Measurements from ENCODE around the gene MYH10.

Gene MYH10

DNA sequence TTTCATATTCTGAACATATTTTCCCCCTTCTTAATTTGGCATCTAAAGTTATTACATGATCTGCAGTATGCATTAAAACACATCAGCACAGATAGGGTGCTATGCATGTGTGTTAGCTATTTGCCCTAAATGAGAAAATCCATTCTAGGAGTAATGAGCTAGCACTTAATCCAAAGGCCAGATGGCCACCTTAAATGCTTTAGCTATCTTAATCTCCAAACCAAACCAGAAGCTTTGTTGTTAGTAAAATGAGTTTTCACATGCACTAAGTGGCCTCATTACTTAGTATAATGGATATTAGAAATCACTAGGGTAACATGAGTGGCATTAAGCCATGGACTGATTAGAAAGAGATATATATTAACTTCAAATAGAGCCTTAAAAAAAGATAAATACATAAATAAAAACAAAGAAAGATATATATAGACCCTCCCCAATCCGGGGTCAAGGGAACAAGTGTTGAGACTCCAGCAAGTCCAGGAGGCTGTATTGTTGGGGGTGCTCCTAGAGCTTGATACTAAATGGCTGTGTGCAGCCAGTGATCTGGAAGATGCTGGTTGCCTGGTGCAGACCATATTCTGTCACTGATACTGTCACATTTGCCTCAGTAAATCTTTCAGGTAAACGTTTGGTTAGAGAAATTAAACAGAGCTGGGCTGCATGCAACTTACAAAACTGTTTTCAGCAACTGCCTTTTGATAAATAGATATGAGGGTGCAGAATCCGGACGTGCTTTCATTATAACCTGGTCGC lies 67.3 kb downstream of the MYH10 start:
- Histone ChIP-seq H3K27me3 (replicated peaks in 2 of 5; ENCODE audit: control insufficient read depth in 4 of 5, insufficient read depth in 5 of 5, low read length in 4 of 5) (no peaks in the 10 kb centered on the region), H3K4me1 (ENCODE audit: control extremely low read depth in 1 of 4, control insufficient read depth in 4 of 4, insufficient read depth in 4 of 4, low read length in 3 of 4) (no peaks in the 10 kb centered on the region), H3K9me3 (ENCODE audit: control extremely low read depth in 1 of 5, control insufficient read depth in 4 of 5, insufficient read depth in 2 of 5, low read depth in 1 of 5, low read length in 4 of 5) (no peaks in the 10 kb centered on the region), H3K27ac (ENCODE audit: insufficient read depth in 1 of 2, low read depth in 1 of 2, low read length in 2 of 2, poor library complexity in 1 of 2, severe bottlenecking in 2 of 2) (no peak overlapping the region), H3K36me3 (ENCODE audit: control insufficient read depth in 4 of 4, insufficient read depth in 4 of 4, low read length in 3 of 4) (peaks cover 3 to 21% (median 6%) of the 10 kb centered on the region in 4 experiments), H3K4me3 (ENCODE audit: control insufficient read depth in 1 of 7, extremely low read depth in 1 of 7, insufficient read depth in 4 of 7, low read depth in 2 of 7, low read length in 6 of 7) (no peak overlapping the region)
- WGBS (ENCODE audit: insufficient coverage): 100% methylated on average over 1 of the region's 5 CpGs
- CTCF ChIA-PET: interaction anchor here (0.8 to 1.8 kb wide), 2 partner anchors 9 to 11 kb away, joined by 3 to 5 read pairs; no protein-coding TSS in a partner anchor
- no peak for DNase-seq
- POLR2A ChIA-PET: no interaction called here

DNA sequence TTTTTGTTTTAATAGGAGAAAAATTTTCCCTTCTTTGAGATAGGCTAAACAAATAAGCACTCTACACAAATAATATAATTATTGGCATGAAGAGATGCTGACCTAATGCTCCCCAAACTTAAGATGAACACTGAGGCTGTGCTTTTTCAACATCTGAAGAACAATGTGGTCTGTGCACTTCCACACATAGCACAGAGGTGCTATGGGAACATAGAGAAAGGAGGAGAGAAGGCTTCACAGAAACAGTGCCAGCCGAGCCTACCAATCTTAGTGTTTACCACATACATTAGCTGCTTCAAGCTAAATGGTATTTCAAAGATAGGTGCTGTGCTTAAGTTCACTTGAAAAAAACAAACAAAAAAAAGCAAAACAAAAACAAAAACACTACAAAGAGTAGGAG lies 72.4 kb downstream of the MYH10 start:
- H3K9me3 ChIP-seq (ENCODE audit: control extremely low read depth in 1 of 5, control insufficient read depth in 4 of 5, insufficient read depth in 2 of 5, low read depth in 1 of 5, low read length in 4 of 5): no peaks in the 10 kb centered on the region
- ChIA-PET CTCF (interaction anchor here (1.6 to 2.0 kb wide), 2 partner anchors 17 to 228 kb away, joined by 4 to 6 read pairs; no protein-coding TSS in a partner anchor), POLR2A (no interaction called here)
- WGBS (ENCODE audit: insufficient coverage): no CpG with 5 or more reads among the region's 1 CpG
- no peaks in the 10 kb centered on the region for H3K4me1 ChIP-seq (ENCODE audit: control extremely low read depth in 1 of 4, control insufficient read depth in 4 of 4, insufficient read depth in 4 of 4, low read length in 3 of 4)
- H3K4me3 ChIP-seq (ENCODE audit: control insufficient read depth in 1 of 7, extremely low read depth in 1 of 7, insufficient read depth in 4 of 7, low read depth in 2 of 7, low read length in 6 of 7): no peak overlapping the region
- no peak for DNase-seq
- H3K36me3 ChIP-seq (ENCODE audit: control insufficient read depth in 4 of 4, insufficient read depth in 4 of 4, low read length in 3 of 4): peaks cover 0 to 11% (median 2%) of the 10 kb centered on the region in 4 experiments
- H3K27me3 ChIP-seq (replicated peaks in 2 of 5; ENCODE audit: control insufficient read depth in 4 of 5, insufficient read depth in 5 of 5, low read length in 4 of 5): no peaks in the 10 kb centered on the region
- H3K27ac ChIP-seq (ENCODE audit: insufficient read depth in 1 of 2, low read depth in 1 of 2, low read length in 2 of 2, poor library complexity in 1 of 2, severe bottlenecking in 2 of 2): no peak overlapping the region

DNA sequence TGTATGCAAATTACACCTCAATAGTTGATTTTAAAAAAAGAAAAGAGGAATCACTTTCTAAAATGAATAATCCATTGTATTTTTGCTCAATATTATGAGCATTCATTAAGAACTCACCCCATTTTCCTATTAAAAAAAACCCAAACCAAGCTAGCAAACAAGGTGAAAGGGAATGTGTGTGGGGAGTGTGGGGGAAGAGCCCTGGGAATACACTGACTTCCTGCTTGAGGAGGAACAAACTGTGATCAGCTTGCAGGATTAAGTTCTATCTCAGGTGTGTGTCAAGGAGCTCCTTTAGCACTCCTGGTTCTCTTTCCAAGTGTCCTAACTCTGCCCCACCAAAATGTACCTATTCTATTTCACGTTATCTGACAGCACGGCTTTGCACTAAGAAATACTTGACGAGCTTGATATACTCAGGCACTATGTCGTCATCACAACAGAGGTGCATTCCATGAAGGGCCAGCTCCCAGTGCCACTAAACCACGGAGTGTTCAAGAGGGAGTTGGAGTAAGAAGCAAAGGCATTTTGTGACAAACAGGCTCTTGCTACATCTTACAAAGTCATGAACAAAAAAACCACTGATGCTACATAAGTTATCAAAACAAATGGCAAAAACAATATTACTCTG lies 73.2 kb downstream of the MYH10 start:
- H3K27me3 ChIP-seq (replicated peaks in 2 of 5; ENCODE audit: control insufficient read depth in 4 of 5, insufficient read depth in 5 of 5, low read length in 4 of 5): no peaks in the 10 kb centered on the region
- peaks cover 0 to 11% (median 4%) of the 10 kb centered on the region in 4 experiments for H3K36me3 ChIP-seq (ENCODE audit: control insufficient read depth in 4 of 4, insufficient read depth in 4 of 4, low read length in 3 of 4)
- H3K4me3 ChIP-seq (ENCODE audit: control insufficient read depth in 1 of 7, extremely low read depth in 1 of 7, insufficient read depth in 4 of 7, low read depth in 2 of 7, low read length in 6 of 7): no peak overlapping the region
- no peaks in the 10 kb centered on the region for H3K9me3 ChIP-seq (ENCODE audit: control extremely low read depth in 1 of 5, control insufficient read depth in 4 of 5, insufficient read depth in 2 of 5, low read depth in 1 of 5, low read length in 4 of 5)
- no peak overlapping the region for H3K27ac ChIP-seq (ENCODE audit: insufficient read depth in 1 of 2, low read depth in 1 of 2, low read length in 2 of 2, poor library complexity in 1 of 2, severe bottlenecking in 2 of 2)
- no peak for DNase-seq
- 96% methylated on average over 4 of the region's 5 CpGs for WGBS (ENCODE audit: insufficient coverage)
- POLR2A ChIA-PET: no interaction called here
- no peaks in the 10 kb centered on the region for H3K4me1 ChIP-seq (ENCODE audit: control extremely low read depth in 1 of 4, control insufficient read depth in 4 of 4, insufficient read depth in 4 of 4, low read length in 3 of 4)
- CTCF ChIA-PET: interaction anchor here (1.6 to 2.0 kb wide), 2 partner anchors 18 to 229 kb away, joined by 4 to 6 read pairs; no protein-coding TSS in a partner anchor

DNA sequence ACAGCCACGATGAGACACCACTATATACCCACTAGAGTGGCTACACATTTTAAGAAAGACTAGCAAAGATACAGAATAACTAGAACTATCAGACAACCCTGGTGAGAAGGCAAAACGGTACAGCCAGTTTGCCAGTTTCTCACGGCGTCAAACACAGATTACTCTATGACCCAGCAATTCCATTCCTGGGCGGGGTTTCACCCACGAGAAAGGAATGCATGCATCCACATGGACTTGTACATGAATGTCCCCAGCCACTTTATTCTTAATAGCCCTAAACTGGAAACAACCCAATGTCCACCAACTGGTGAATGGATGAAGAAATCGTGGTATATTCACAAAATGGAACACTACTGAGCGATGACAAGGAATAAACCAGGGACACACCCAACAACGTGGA lies 74.5 kb downstream of the MYH10 start:
- no peak overlapping the region for H3K27ac ChIP-seq (ENCODE audit: insufficient read depth in 1 of 2, low read depth in 1 of 2, low read length in 2 of 2, poor library complexity in 1 of 2, severe bottlenecking in 2 of 2)
- POLR2A ChIA-PET: no interaction called here
- peaks cover 0 to 12% (median 4%) of the 10 kb centered on the region in 4 experiments for H3K36me3 ChIP-seq (ENCODE audit: control insufficient read depth in 4 of 4, insufficient read depth in 4 of 4, low read length in 3 of 4)
- no peak for DNase-seq
- H3K27me3 ChIP-seq (replicated peaks in 2 of 5; ENCODE audit: control insufficient read depth in 4 of 5, insufficient read depth in 5 of 5, low read length in 4 of 5): no peaks in the 10 kb centered on the region
- 100% methylated on average over 9 of the region's 9 CpGs for WGBS (ENCODE audit: insufficient coverage)
- H3K9me3 ChIP-seq (ENCODE audit: control extremely low read depth in 1 of 5, control insufficient read depth in 4 of 5, insufficient read depth in 2 of 5, low read depth in 1 of 5, low read length in 4 of 5): no peaks in the 10 kb centered on the region
- H3K4me1 ChIP-seq (ENCODE audit: control extremely low read depth in 1 of 4, control insufficient read depth in 4 of 4, insufficient read depth in 4 of 4, low read length in 3 of 4): no peaks in the 10 kb centered on the region
- H3K4me3 ChIP-seq (ENCODE audit: control insufficient read depth in 1 of 7, extremely low read depth in 1 of 7, insufficient read depth in 4 of 7, low read depth in 2 of 7, low read length in 6 of 7): no peak overlapping the region
- CTCF ChIA-PET: no interaction called here

DNA sequence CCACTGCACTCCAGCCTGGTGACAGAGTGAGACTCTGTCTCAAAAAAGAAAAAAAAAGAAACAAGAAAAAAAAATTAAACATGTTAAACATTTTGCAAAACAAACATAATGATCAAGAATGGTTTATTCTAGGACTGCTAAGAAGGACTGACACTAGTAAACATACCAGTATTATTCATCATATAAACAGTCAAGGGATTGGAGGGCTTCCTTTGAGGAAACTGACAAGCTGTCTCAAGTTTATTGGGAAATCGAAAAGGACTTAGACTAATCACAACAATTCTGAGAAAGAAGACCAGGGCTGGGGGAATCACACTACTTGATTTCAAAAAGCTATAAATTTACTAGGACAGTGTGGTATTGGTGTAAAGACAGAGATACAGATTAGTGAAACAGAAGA lies 75.5 kb downstream of the MYH10 start:
- WGBS (ENCODE audit: insufficient coverage): 86% methylated on average over 1 of the region's 1 CpG
- POLR2A ChIA-PET: no interaction called here
- Histone ChIP-seq H3K4me1 (ENCODE audit: control extremely low read depth in 1 of 4, control insufficient read depth in 4 of 4, insufficient read depth in 4 of 4, low read length in 3 of 4) (no peaks in the 10 kb centered on the region), H3K4me3 (ENCODE audit: control insufficient read depth in 1 of 7, extremely low read depth in 1 of 7, insufficient read depth in 4 of 7, low read depth in 2 of 7, low read length in 6 of 7) (no peak overlapping the region), H3K9me3 (ENCODE audit: control extremely low read depth in 1 of 5, control insufficient read depth in 4 of 5, insufficient read depth in 2 of 5, low read depth in 1 of 5, low read length in 4 of 5) (no peaks in the 10 kb centered on the region), H3K27ac (ENCODE audit: insufficient read depth in 1 of 2, low read depth in 1 of 2, low read length in 2 of 2, poor library complexity in 1 of 2, severe bottlenecking in 2 of 2) (no peak overlapping the region), H3K36me3 (ENCODE audit: control insufficient read depth in 4 of 4, insufficient read depth in 4 of 4, low read length in 3 of 4) (peaks cover 0 to 8% (median 4%) of the 10 kb centered on the region in 4 experiments), H3K27me3 (replicated peaks in 2 of 5; ENCODE audit: control insufficient read depth in 4 of 5, insufficient read depth in 5 of 5, low read length in 4 of 5) (no peaks in the 10 kb centered on the region)
- DNase-seq: no peak
- CTCF ChIA-PET: no interaction called here

DNA sequence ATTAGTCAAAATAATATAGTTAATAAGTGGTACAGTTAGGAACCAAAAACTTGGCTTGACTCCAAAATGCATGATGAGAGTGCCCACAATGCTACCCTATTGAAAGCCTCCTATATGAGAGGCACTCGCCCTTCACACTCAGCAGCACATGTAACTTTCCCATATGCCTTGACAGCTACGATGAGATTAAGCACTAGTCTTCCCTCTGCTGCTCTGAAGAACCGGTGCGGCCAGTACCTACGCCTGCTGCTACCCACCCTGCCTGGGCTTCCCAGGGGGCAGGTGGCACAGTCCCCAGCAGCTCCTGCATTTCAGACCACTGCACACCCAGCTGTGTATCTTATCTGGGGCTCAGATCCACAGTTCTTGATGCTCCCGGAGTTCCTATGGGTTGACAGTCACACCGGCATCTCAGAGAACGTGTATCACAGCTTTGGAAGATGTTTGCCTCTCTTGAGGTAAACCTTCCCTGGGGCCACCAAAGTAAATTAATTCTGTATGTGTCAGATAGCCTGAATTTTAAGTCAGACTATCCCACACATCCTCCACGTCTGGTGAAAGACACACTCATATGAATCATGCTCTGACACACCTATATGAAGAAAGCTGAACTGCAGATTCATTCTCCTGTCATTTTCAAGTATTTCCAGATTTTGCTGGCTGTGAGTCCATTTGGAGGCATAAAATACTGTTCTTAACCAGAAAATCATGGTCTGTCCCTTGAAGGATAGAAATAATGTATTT lies 77.8 kb downstream of the MYH10 start:
- no peaks in the 10 kb centered on the region for H3K4me1 ChIP-seq (ENCODE audit: control extremely low read depth in 1 of 4, control insufficient read depth in 4 of 4, insufficient read depth in 4 of 4, low read length in 3 of 4)
- H3K27ac ChIP-seq (ENCODE audit: insufficient read depth in 1 of 2, low read depth in 1 of 2, low read length in 2 of 2, poor library complexity in 1 of 2, severe bottlenecking in 2 of 2): no peak overlapping the region
- POLR2A ChIA-PET: no interaction called here
- H3K27me3 ChIP-seq (replicated peaks in 2 of 5; ENCODE audit: control insufficient read depth in 4 of 5, insufficient read depth in 5 of 5, low read length in 4 of 5): no peaks in the 10 kb centered on the region
- peaks cover 0 to 10% (median 4%) of the 10 kb centered on the region in 4 experiments for H3K36me3 ChIP-seq (ENCODE audit: control insufficient read depth in 4 of 4, insufficient read depth in 4 of 4, low read length in 3 of 4)
- no peak for DNase-seq
- CTCF ChIA-PET: interaction anchor here (0.6 kb wide), 1 partner anchor 11 kb away, joined by 3 read pairs; no protein-coding TSS in a partner anchor
- H3K4me3 ChIP-seq (ENCODE audit: control insufficient read depth in 1 of 7, extremely low read depth in 1 of 7, insufficient read depth in 4 of 7, low read depth in 2 of 7, low read length in 6 of 7): no peak overlapping the region
- WGBS (ENCODE audit: insufficient coverage): 100% methylated on average over 9 of the region's 9 CpGs
- no peaks in the 10 kb centered on the region for H3K9me3 ChIP-seq (ENCODE audit: control extremely low read depth in 1 of 5, control insufficient read depth in 4 of 5, insufficient read depth in 2 of 5, low read depth in 1 of 5, low read length in 4 of 5)

Data from common myeloid progenitor, CD34-positive (primary cell).